Fibroblast of upper back skin (primary cell): ENCODE data around the gene DMGDH.

Experiments
- DNase-seq: peaks from one replicate; pipeline ENCODE4 v3.0.0-alpha.2; 2013

Gene DMGDH

GRCh38 chr5:79062436-79062835 is 7.0 kb downstream of the DMGDH start:
- DNase-seq: peak; percentile 54

GRCh38 chr5:79059674-79060073 is 9.8 kb downstream of the DMGDH start:
- no peak for DNase-seq

GRCh38 chr5:79056847-79057246 is 12.6 kb downstream of the DMGDH start:
- no peak for DNase-seq

GRCh38 chr5:79055017-79055416 is 14.5 kb downstream of the DMGDH start:
- DNase-seq: no peak

GRCh38 chr5:79053321-79053720 is 16.2 kb downstream of the DMGDH start:
- DNase-seq: no peak

GRCh38 chr5:79050498-79050897 is 19.0 kb downstream of the DMGDH start:
- no peak for DNase-seq

- DNase-seq: no peak
Measured at GRCh38 chr5:79048437-79048836, 21.0 kb downstream of the DMGDH start.

- DNase-seq: no peak
Measured at GRCh38 chr5:79047199-79047598, 22.3 kb downstream of the DMGDH start.

GRCh38 chr5:79042188-79042587 is 27.3 kb downstream of the DMGDH start:
- DNase-seq: no peak

GRCh38 chr5:79036769-79037168 is 32.7 kb downstream of the DMGDH start:
- DNase-seq: no peak

- DNase-seq: no peak
Measured at GRCh38 chr5:79035237-79035636, 34.2 kb downstream of the DMGDH start.

- no peak for DNase-seq
Measured at GRCh38 chr5:79032782-79033181, 36.7 kb downstream of the DMGDH start.

GRCh38 chr5:79032031-79032695 is 37.3 kb downstream of the DMGDH start:
- DNase-seq: peak; percentile 21

GRCh38 chr5:79031485-79031867 is 38.0 kb downstream of the DMGDH start:
- no peak for DNase-seq

- DNase-seq: no peak
Measured at GRCh38 chr5:79030663-79031484, 38.6 kb downstream of the DMGDH start.

- peak; percentile 73 for DNase-seq
Measured at GRCh38 chr5:79025054-79025472, 44.4 kb downstream of the DMGDH start.

- no peak for DNase-seq
Measured at GRCh38 chr5:79023947-79024346, 45.5 kb downstream of the DMGDH start.

- no peak for DNase-seq
Measured at GRCh38 chr5:79023348-79023747, 46.1 kb downstream of the DMGDH start.

GRCh38 chr5:79022771-79023170 is 46.7 kb downstream of the DMGDH start:
- no peak for DNase-seq

GRCh38 chr5:79021753-79022152 is 47.7 kb downstream of the DMGDH start:
- DNase-seq: peak; percentile 23

GRCh38 chr5:79020861-79021561 is 48.5 kb downstream of the DMGDH start:
- DNase-seq: peak; percentile 93

- no peak for DNase-seq
Measured at GRCh38 chr5:79014631-79015030, 54.8 kb downstream of the DMGDH start.

GRCh38 chr5:79011869-79012268 is 57.6 kb downstream of the DMGDH start:
- no peak for DNase-seq
